ENCODE results near the gene DTX3L.

DNA sequence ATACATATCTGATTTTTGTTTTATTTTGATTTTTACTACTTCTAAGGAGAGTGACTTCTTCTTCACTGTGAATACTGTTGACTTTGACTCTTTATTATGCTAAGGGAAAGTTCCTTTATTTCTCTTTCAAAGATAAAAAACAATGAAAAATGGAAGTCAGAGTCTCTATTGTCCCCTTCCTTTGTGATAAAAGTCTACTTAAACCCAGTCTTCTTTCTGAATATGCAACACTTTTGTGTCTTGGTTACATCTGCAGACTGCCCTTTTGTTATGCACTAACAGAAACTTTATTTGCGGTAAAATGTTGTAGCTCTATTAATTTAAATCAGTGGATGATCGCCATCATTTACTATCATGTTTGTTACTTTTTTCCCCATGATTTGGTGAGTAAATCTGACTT lies 26.5 kb downstream of the DTX3L start:
- TF ChIP-seq, protein P1, sequence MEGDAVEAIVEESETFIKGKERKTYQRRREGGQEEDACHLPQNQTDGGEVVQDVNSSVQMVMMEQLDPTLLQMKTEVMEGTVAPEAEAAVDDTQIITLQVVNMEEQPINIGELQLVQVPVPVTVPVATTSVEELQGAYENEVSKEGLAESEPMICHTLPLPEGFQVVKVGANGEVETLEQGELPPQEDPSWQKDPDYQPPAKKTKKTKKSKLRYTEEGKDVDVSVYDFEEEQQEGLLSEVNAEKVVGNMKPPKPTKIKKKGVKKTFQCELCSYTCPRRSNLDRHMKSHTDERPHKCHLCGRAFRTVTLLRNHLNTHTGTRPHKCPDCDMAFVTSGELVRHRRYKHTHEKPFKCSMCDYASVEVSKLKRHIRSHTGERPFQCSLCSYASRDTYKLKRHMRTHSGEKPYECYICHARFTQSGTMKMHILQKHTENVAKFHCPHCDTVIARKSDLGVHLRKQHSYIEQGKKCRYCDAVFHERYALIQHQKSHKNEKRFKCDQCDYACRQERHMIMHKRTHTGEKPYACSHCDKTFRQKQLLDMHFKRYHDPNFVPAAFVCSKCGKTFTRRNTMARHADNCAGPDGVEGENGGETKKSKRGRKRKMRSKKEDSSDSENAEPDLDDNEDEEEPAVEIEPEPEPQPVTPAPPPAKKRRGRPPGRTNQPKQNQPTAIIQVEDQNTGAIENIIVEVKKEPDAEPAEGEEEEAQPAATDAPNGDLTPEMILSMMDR (conservative IDR thresholded peaks at IDR 0.05; ENCODE audit: low read depth in 2 of 2), result no peak
- no peak for TF ChIP-seq POLR2AphosphoS5 (IDR thresholded peaks at IDR 0.05; ENCODE audit: low read depth)
